HL-60 (cell line): Measurements from ENCODE around the gene UNK.
"Not testable (repeated sequence)": the region's sequence is repeated elsewhere in the genome, so short reads cannot be mapped to it uniquely, and the experiment has no call there.

Source experiments
- GABPA ChIP-seq: IDR thresholded peaks from 2 replicates; pipeline ENCODE4 v1.6.1; 2012; ENCODE audit warnings: low read depth
- POLR2AphosphoS5 ChIP-seq: IDR thresholded peaks from 2 replicates; pipeline ENCODE4 v1.6.1; 2012; ENCODE audit warnings: low read depth
- TF ChIP-seq, protein P1 (sequence below): IDR thresholded peaks from one replicate; pipeline ENCODE4 v1.5.1; 2011; ENCODE audit warnings: low read length, control low read depth, inconsistent platforms; ENCODE audit not compliant: insufficient read depth
- TF ChIP-seq, protein P2 (sequence below): IDR thresholded peaks from 2 replicates; pipeline ENCODE4 v1.6.1; 2012; ENCODE audit warnings: low read depth; ENCODE audit not compliant: insufficient replicate concordance

- TF ChIP-seq, protein P1, sequence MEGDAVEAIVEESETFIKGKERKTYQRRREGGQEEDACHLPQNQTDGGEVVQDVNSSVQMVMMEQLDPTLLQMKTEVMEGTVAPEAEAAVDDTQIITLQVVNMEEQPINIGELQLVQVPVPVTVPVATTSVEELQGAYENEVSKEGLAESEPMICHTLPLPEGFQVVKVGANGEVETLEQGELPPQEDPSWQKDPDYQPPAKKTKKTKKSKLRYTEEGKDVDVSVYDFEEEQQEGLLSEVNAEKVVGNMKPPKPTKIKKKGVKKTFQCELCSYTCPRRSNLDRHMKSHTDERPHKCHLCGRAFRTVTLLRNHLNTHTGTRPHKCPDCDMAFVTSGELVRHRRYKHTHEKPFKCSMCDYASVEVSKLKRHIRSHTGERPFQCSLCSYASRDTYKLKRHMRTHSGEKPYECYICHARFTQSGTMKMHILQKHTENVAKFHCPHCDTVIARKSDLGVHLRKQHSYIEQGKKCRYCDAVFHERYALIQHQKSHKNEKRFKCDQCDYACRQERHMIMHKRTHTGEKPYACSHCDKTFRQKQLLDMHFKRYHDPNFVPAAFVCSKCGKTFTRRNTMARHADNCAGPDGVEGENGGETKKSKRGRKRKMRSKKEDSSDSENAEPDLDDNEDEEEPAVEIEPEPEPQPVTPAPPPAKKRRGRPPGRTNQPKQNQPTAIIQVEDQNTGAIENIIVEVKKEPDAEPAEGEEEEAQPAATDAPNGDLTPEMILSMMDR: not testable (repeated sequence)
- not testable (repeated sequence) for TF ChIP-seq GABPA, POLR2AphosphoS5
- TF ChIP-seq, protein P2, sequence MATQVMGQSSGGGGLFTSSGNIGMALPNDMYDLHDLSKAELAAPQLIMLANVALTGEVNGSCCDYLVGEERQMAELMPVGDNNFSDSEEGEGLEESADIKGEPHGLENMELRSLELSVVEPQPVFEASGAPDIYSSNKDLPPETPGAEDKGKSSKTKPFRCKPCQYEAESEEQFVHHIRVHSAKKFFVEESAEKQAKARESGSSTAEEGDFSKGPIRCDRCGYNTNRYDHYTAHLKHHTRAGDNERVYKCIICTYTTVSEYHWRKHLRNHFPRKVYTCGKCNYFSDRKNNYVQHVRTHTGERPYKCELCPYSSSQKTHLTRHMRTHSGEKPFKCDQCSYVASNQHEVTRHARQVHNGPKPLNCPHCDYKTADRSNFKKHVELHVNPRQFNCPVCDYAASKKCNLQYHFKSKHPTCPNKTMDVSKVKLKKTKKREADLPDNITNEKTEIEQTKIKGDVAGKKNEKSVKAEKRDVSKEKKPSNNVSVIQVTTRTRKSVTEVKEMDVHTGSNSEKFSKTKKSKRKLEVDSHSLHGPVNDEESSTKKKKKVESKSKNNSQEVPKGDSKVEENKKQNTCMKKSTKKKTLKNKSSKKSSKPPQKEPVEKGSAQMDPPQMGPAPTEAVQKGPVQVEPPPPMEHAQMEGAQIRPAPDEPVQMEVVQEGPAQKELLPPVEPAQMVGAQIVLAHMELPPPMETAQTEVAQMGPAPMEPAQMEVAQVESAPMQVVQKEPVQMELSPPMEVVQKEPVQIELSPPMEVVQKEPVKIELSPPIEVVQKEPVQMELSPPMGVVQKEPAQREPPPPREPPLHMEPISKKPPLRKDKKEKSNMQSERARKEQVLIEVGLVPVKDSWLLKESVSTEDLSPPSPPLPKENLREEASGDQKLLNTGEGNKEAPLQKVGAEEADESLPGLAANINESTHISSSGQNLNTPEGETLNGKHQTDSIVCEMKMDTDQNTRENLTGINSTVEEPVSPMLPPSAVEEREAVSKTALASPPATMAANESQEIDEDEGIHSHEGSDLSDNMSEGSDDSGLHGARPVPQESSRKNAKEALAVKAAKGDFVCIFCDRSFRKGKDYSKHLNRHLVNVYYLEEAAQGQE: not testable (repeated sequence)
Measured at GRCh38 chr17:75865404-75866188, 81.0 kb downstream of the UNK start.
